ENCODE results near the gene CPT1A. TPM values are rescaled to one million over a fixed set of nuclear protein-coding genes. Genes with fewer than 3 reads are reported as not detected.

The CPT1A gene
- total and polyA plus RNA-seq, 10 of the 15 experiments (the other 5 are each of a cell fraction or from before 2014, with no cell fraction given) = 1.1 to 17.5 (median 6.0) TPM

DNA sequence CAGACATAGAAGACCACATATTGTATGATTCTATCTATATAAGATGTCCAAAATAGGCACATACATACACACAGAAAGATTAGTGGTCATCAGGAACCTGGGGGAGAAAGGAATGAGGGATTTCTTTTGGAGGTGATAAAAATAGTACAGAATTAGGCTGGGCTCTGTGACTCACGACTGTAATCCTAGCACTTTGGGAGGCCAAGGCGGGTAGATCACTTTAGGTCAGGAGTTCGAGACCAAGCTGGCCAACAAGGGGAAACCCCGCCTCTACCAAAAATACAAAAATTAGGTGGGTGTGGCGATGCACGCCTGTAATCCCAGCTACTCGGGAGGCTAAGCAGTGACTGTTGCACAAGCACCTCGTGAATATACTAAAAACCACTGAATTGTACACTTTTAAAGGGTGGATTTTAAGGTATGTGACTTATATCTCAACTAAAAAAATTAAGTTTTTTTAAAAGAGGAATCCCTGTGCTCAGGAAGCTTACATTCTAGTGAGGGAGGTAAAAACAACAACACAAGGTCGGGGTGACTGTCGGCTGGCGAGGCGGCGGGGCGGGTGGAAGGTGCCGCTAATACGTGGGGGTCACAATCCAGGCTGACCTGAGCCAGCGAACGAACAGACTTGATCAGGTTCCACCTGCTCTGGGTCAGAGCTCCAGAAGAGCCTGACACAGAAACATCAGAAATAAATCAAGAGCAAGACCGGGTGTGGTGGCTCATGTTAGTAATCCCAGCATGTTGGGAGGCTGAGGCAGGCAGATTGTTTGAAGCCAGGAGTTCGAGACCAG lies 65.1 kb downstream of the CPT1A start:
- Histone ChIP-seq H3K27ac (ENCODE audit: control insufficient read depth, insufficient read depth) (no peak overlapping the region), H3K79me2 (ENCODE audit: control insufficient read depth, insufficient read depth, low read length) (no peaks in the 10 kb centered on the region), H3K9ac (ENCODE audit: control insufficient read depth, insufficient read depth, low read length) (no peak overlapping the region), H3K4me1 (ENCODE audit: control insufficient read depth, insufficient read depth, low read length) (no peaks in the 10 kb centered on the region), H3K36me3 (ENCODE audit: control insufficient read depth in 2 of 2, insufficient read depth in 2 of 2, low read length in 1 of 2) (peaks cover 2 to 3% of the 10 kb centered on the region in 2 experiments; a peak in 3 of 4 replicates), H3K9me3 (replicated peaks; ENCODE audit: control insufficient read depth, insufficient read depth, low read length) (no peaks in the 10 kb centered on the region), H3K4me2 (ENCODE audit: control insufficient read depth, insufficient read depth) (no peak overlapping the region), H2AFZ (ENCODE audit: control insufficient read depth, low read depth, low read length) (no peak overlapping the region), H3K27me3 (replicated peaks in 1 of 2; ENCODE audit: control insufficient read depth in 2 of 2, insufficient read depth in 2 of 2, low read length in 1 of 2) (no peaks in the 10 kb centered on the region), H3K4me3 (no peak overlapping the region), H4K20me1 (ENCODE audit: control insufficient read depth, insufficient read depth) (no peaks in the 10 kb centered on the region)
- DNase-seq (ENCODE audit: low read depth, low spot score) = no peak
- 84% methylated on average over 20 of the region's 20 CpGs for WGBS (ENCODE audit: insufficient coverage, insufficient replicate concordance, low lambda C conversion rate, missing lambda C conversion rate)
- TF ChIP-seq, protein P1, sequence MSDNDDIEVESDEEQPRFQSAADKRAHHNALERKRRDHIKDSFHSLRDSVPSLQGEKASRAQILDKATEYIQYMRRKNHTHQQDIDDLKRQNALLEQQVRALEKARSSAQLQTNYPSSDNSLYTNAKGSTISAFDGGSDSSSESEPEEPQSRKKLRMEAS (IDR thresholded peaks at IDR 0.05; ENCODE audit: low read depth, low read length) = no peak
- TF ChIP-seq FOS (IDR thresholded peaks at IDR 0.05; ENCODE audit: borderline replicate concordance, extremely low read depth, insufficient read length) (no peak), ZBED1 (IDR thresholded peaks at IDR 0.05; ENCODE audit: borderline replicate concordance) (no peak), POLR2AphosphoS5 (IDR thresholded peaks at IDR 0.05; ENCODE audit: low read length) (no peak), CBX5 (IDR thresholded peaks at IDR 0.05; ENCODE audit: low read depth) (no peak), EED (IDR thresholded peaks at IDR 0.05; ENCODE audit: low read depth) (no peak), SMC3 (IDR thresholded peaks at IDR 0.05; ENCODE audit: borderline replicate concordance, low read length) (no peak), EP300 (IDR thresholded peaks at IDR 0.05; ENCODE audit: borderline replicate concordance in 1 of 2, control insufficient read depth in 1 of 2, low read depth in 2 of 2, low read length in 2 of 2) (no peak), ZNF24 (IDR thresholded peaks at IDR 0.05) (no peak), CBFB (IDR thresholded peaks at IDR 0.05; ENCODE audit: low read depth) (no peak), KLF5 (IDR thresholded peaks at IDR 0.05; ENCODE audit: partially characterized antibody) (no peak), TCF12 (IDR thresholded peaks at IDR 0.05; ENCODE audit: low read depth, low read length) (no peak), SMARCA5 (IDR thresholded peaks at IDR 0.05) (no peak), ZNF384 (IDR thresholded peaks at IDR 0.05; ENCODE audit: borderline replicate concordance, low read depth, low read length) (no peak)
- TF ChIP-seq, protein P2, sequence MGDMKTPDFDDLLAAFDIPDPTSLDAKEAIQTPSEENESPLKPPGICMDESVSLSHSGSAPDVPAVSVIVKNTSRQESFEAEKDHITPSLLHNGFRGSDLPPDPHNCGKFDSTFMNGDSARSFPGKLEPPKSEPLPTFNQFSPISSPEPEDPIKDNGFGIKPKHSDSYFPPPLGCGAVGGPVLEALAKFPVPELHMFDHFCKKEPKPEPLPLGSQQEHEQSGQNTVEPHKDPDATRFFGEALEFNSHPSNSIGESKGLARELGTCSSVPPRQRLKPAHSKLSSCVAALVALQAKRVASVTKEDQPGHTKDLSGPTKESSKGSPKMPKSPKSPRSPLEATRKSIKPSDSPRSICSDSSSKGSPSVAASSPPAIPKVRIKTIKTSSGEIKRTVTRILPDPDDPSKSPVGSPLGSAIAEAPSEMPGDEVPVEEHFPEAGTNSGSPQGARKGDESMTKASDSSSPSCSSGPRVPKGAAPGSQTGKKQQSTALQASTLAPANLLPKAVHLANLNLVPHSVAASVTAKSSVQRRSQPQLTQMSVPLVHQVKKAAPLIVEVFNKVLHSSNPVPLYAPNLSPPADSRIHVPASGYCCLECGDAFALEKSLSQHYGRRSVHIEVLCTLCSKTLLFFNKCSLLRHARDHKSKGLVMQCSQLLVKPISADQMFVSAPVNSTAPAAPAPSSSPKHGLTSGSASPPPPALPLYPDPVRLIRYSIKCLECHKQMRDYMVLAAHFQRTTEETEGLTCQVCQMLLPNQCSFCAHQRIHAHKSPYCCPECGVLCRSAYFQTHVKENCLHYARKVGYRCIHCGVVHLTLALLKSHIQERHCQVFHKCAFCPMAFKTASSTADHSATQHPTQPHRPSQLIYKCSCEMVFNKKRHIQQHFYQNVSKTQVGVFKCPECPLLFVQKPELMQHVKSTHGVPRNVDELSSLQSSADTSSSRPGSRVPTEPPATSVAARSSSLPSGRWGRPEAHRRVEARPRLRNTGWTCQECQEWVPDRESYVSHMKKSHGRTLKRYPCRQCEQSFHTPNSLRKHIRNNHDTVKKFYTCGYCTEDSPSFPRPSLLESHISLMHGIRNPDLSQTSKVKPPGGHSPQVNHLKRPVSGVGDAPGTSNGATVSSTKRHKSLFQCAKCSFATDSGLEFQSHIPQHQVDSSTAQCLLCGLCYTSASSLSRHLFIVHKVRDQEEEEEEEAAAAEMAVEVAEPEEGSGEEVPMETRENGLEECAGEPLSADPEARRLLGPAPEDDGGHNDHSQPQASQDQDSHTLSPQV (IDR thresholded peaks at IDR 0.05) = no peak
- TF ChIP-seq, protein P3, sequence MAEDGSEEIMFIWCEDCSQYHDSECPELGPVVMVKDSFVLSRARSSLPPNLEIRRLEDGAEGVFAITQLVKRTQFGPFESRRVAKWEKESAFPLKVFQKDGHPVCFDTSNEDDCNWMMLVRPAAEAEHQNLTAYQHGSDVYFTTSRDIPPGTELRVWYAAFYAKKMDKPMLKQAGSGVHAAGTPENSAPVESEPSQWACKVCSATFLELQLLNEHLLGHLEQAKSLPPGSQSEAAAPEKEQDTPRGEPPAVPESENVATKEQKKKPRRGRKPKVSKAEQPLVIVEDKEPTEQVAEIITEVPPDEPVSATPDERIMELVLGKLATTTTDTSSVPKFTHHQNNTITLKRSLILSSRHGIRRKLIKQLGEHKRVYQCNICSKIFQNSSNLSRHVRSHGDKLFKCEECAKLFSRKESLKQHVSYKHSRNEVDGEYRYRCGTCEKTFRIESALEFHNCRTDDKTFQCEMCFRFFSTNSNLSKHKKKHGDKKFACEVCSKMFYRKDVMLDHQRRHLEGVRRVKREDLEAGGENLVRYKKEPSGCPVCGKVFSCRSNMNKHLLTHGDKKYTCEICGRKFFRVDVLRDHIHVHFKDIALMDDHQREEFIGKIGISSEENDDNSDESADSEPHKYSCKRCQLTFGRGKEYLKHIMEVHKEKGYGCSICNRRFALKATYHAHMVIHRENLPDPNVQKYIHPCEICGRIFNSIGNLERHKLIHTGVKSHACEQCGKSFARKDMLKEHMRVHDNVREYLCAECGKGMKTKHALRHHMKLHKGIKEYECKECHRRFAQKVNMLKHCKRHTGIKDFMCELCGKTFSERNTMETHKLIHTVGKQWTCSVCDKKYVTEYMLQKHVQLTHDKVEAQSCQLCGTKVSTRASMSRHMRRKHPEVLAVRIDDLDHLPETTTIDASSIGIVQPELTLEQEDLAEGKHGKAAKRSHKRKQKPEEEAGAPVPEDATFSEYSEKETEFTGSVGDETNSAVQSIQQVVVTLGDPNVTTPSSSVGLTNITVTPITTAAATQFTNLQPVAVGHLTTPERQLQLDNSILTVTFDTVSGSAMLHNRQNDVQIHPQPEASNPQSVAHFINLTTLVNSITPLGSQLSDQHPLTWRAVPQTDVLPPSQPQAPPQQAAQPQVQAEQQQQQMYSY (CRISPR knock-in tag; IDR thresholded peaks at IDR 0.05) = no peak
- in situ Hi-C loops (cut with MboI) = no loop called here
- CTCF ChIA-PET = no interaction called here
- intact Hi-C loops (cut with micrococcal nuclease; ENCODE audit: unreplicated experiment) = no loop called here
- SMC1A ChIA-PET (ENCODE audit: uncharacterized antibody, unreplicated experiment) = no interaction called here
- RAD21 ChIA-PET (ENCODE audit: unreplicated experiment) = no interaction called here
- no TSS peak for BruUV-seq (replicated peaks)
- no peak for ATAC-seq
- FAIRE-seq = no peak
- POLR2A ChIA-PET = interaction anchor here (0.6 kb wide), 1 partner anchor 358 kb away, joined by 6 read pairs; no protein-coding TSS in a partner anchor
